ENCODE data around the gene PGAP3.

Gene PGAP3, protein sequence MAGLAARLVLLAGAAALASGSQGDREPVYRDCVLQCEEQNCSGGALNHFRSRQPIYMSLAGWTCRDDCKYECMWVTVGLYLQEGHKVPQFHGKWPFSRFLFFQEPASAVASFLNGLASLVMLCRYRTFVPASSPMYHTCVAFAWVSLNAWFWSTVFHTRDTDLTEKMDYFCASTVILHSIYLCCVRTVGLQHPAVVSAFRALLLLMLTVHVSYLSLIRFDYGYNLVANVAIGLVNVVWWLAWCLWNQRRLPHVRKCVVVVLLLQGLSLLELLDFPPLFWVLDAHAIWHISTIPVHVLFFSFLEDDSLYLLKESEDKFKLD

DNA sequence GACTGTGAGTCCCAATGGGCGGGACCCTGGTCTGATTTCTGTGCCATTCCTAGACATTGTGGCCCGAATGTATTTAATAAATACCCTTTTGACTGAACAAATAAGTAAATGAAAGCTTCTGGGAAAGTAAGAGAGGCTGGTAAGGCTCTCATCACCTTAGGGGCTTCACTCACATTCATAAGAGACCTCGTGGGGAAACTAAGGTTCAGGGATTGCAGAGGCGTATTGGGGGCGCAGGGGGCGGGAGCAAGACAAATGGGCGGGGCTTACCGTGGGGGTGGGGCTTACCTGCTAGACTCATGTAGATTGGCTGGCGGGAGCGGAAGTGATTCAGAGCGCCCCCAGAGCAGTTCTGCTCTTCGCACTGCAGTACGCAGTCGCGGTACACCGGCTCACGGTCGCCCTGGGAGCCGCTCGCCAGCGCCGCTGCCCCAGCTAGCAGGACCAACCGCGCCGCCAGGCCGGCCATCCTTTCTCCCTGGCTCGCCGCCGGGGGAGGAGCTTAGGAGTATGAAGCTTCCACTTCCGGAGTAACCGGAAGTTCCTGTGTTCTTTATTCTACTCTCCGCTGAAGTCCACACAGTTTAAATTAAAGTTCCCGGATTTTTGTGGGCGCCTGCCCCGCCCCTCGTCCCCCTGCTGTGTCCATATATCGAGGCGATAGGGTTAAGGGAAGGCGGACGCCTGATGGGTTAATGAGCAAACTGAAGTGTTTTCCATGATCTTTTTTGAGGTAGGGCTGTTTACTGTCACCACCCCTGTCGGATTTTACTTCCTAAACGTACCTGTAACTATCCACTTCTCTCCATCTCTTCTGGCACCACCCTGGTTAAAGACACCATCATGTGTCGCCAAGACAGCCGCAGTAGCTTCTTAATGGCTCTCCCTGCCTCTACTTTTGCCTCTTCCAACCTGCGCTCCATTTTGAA lies at the start of gene PGAP3:
Gene PGAP3 (minus strand): TSS at position 512 of the 929 bp plus-strand sequence. CDS start 43 bp downstream, at position 469.
- DNase-seq (ENCODE audit: low read depth) = peak; percentile 49
- peak within 1 kb of the TSS; percentile 78 for H3K4me3 ChIP-seq (ENCODE audit: control insufficient read depth, low read depth, low read length)
- TF ChIP-seq, protein P1, sequence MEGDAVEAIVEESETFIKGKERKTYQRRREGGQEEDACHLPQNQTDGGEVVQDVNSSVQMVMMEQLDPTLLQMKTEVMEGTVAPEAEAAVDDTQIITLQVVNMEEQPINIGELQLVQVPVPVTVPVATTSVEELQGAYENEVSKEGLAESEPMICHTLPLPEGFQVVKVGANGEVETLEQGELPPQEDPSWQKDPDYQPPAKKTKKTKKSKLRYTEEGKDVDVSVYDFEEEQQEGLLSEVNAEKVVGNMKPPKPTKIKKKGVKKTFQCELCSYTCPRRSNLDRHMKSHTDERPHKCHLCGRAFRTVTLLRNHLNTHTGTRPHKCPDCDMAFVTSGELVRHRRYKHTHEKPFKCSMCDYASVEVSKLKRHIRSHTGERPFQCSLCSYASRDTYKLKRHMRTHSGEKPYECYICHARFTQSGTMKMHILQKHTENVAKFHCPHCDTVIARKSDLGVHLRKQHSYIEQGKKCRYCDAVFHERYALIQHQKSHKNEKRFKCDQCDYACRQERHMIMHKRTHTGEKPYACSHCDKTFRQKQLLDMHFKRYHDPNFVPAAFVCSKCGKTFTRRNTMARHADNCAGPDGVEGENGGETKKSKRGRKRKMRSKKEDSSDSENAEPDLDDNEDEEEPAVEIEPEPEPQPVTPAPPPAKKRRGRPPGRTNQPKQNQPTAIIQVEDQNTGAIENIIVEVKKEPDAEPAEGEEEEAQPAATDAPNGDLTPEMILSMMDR (IDR thresholded peaks at IDR 0.05; ENCODE audit: control insufficient read depth, insufficient read depth, low read depth, low read length, missing control alignments) = no peak

- no peak for DNase-seq (ENCODE audit: low read depth)
- no peak overlapping the region for H3K4me3 ChIP-seq (ENCODE audit: control insufficient read depth, low read depth, low read length)
- TF ChIP-seq, protein P1 (IDR thresholded peaks at IDR 0.05; ENCODE audit: control insufficient read depth, insufficient read depth, low read depth, low read length, missing control alignments) = no peak
These were observed 49.4 kb upstream of the PGAP3 start for GRCh38 chr17:39737206-39737759.

GRCh38 chr17:39736319-39737165 lies 48.7 kb upstream of the PGAP3 start:
- H3K4me3 ChIP-seq (ENCODE audit: control insufficient read depth, low read depth, low read length) = no peak overlapping the region
- TF ChIP-seq, protein P1 (IDR thresholded peaks at IDR 0.05; ENCODE audit: control insufficient read depth, insufficient read depth, low read depth, low read length, missing control alignments) = no peak
- no peak for DNase-seq (ENCODE audit: low read depth)

DNA sequence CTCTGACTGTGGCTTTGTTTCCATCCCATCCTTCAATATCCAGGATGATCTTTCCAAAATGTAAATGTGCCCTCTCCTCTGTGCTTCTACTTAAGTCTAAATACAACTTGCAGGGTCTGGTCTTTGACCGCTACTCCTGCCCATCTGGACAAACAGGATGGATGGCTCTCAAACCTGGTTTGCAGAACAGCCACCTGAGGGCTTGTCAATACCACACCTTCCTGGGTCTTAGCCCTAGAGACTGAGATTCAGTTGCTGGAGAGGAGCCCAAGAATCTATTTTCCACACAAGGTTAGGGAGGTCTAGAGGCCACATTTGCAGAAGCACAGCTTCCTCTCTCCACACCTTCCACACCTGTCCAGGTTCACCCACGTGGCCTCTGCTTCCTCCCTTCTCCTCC lies 48.0 kb upstream of the PGAP3 start:
- H3K4me3 ChIP-seq (ENCODE audit: control insufficient read depth, low read depth, low read length) = no peak overlapping the region
- TF ChIP-seq, protein P1 (IDR thresholded peaks at IDR 0.05; ENCODE audit: control insufficient read depth, insufficient read depth, low read depth, low read length, missing control alignments) = no peak
- no peak for DNase-seq (ENCODE audit: low read depth)

DNA sequence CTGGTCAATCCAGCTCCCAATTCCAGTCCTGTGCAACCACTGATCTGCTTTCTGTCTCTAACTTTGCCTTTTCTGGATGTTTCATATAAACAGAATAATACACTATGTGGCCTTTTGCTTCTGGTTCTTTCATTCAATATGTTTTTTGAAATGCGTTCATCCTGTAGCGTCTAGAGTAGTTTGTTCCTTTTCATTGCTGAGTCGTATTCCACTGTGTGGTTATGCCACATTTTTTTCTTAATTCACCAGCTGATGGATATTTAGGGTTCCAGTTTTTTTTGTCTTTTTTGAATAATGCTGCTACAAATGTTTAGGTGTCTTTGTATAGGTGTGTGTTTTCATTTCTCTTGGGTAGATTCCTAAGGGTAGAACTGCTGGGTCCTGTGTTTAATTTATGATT lies 44.7 kb upstream of the PGAP3 start:
- TF ChIP-seq, protein P1 (IDR thresholded peaks at IDR 0.05; ENCODE audit: control insufficient read depth, insufficient read depth, low read depth, low read length, missing control alignments) = no peak
- DNase-seq (ENCODE audit: low read depth) = no peak
- H3K4me3 ChIP-seq (ENCODE audit: control insufficient read depth, low read depth, low read length) = no peak overlapping the region
